Measurements from ENCODE around the gene KLRC1. TPM values are rescaled to one million over a fixed set of nuclear protein-coding genes. Genes with fewer than 3 reads are reported as not detected.
"Not testable (repeated sequence)": the region's sequence is repeated elsewhere in the genome, so short reads cannot be mapped to it uniquely, and the experiment has no call there.

The KLRC1 gene
- 1 to 10 TPM in 1 of 12 donors, under 1 TPM in 9, not detected in 2; 0.21 to 1.1 (median 0.51) TPM for polyA plus RNA-seq (ENCODE audit: insufficient read length in 12 of 12)
- long read RNA-seq, donor 1, result 0 reads
- long read RNA-seq, donor 2, result 0 reads
- long read RNA-seq, donor 3, result 0 reads
- long read RNA-seq, donor 4, result 0 reads
- long read RNA-seq, donor 5, result 0 reads
- long read RNA-seq, donor 6, result 0 reads
- long read RNA-seq, donor 7, result 0 reads
- long read RNA-seq, donor 8, result 0 reads
- long read RNA-seq, donor 9, result 0 reads
- long read RNA-seq, donor 10, result 0 reads
- long read RNA-seq, donor 11, result 0 reads

- no peak for DNase-seq
Measured at GRCh38 chr12:10453156-10453555, at the start of gene KLRC1. Gene KLRC1, minus strand, starts transcription at chr12:10453377. Its CDS starts 2,221 bp downstream, at chr12:10451156.

- peak; percentile 6 for DNase-seq
Measured at GRCh38 chr12:10501030-10501429, 47.9 kb upstream of the KLRC1 start.

GRCh38 chr12:10498042-10498441 lies 44.9 kb upstream of the KLRC1 start:
- DNase-seq, result no peak

- no peak for DNase-seq
Measured at GRCh38 chr12:10497602-10498001, 44.4 kb upstream of the KLRC1 start.

GRCh38 chr12:10491766-10492165 lies 38.6 kb upstream of the KLRC1 start:
- no peak for DNase-seq

- not testable (repeated sequence) for DNase-seq
Measured at GRCh38 chr12:10487328-10487727, 34.2 kb upstream of the KLRC1 start.

- not testable (repeated sequence) for DNase-seq
Measured at GRCh38 chr12:10481901-10482300, 28.7 kb upstream of the KLRC1 start.

- DNase-seq, result not testable (repeated sequence)
Measured at GRCh38 chr12:10472808-10473207, 19.6 kb upstream of the KLRC1 start.

- no peak for DNase-seq
Measured at GRCh38 chr12:10469701-10470100, 16.5 kb upstream of the KLRC1 start.

GRCh38 chr12:10466311-10466710 lies 13.1 kb upstream of the KLRC1 start:
- no peak for DNase-seq

GRCh38 chr12:10457760-10458159 lies 4.6 kb upstream of the KLRC1 start:
- DNase-seq, result no peak

- no peak for DNase-seq
Measured at GRCh38 chr12:10456856-10457255, 3.7 kb upstream of the KLRC1 start.

- DNase-seq, result no peak
Measured at GRCh38 chr12:10455766-10456165, 2.6 kb upstream of the KLRC1 start.

GRCh38 chr12:10454531-10454930 lies 1.4 kb upstream of the KLRC1 start:
- DNase-seq, result no peak

GRCh38 chr12:10448236-10448635 lies 4.9 kb downstream of the KLRC1 start:
- DNase-seq, result no peak

- not testable (repeated sequence) for DNase-seq
Measured at GRCh38 chr12:10446052-10446451, 7.1 kb downstream of the KLRC1 start.

- not testable (repeated sequence) for DNase-seq
Measured at GRCh38 chr12:10441144-10441543, 12.0 kb downstream of the KLRC1 start.

GRCh38 chr12:10439608-10440274 lies 13.4 kb downstream of the KLRC1 start:
- DNase-seq, result not testable (repeated sequence)

GRCh38 chr12:10437601-10438000 lies 15.6 kb downstream of the KLRC1 start:
- DNase-seq, result not testable (repeated sequence)

- peak; percentile 8 for DNase-seq
Measured at GRCh38 chr12:10435816-10436215, 17.4 kb downstream of the KLRC1 start, which contains the start of gene KLRC2. Gene KLRC2, minus strand, starts transcription at chr12:10436010. Its CDS starts 24 bp downstream, at chr12:10435986.

GRCh38 chr12:10430623-10431022 lies 22.6 kb downstream of the KLRC1 start:
- not testable (repeated sequence) for DNase-seq

GRCh38 chr12:10425938-10426337 lies 27.2 kb downstream of the KLRC1 start:
- not testable (repeated sequence) for DNase-seq

- DNase-seq, result not testable (repeated sequence)
Measured at GRCh38 chr12:10424260-10424899, 28.8 kb downstream of the KLRC1 start.

Measured in muscle of arm (tissue), 14 donors.